Myocyte (in vitro differentiated cells): ENCODE results near the gene DTD1. TPM values are rescaled to one million over a fixed set of nuclear protein-coding genes. Genes with fewer than 3 reads are reported as not detected.
A peak's percentile ranks its signal among the peaks of the same experiment; 100 is the strongest.

Experiments used
- DNase-seq: peaks from one replicate; pipeline ENCODE4 v3.0.0-alpha.2; 2012; ENCODE audit warnings: low read depth
- total RNA-seq: library from RNA; depleted of rRNA; stranded (reverse); fragments of >200 nt; gene quantifications from 2 replicates; pipeline ENCODE4 v1.2.3, GENCODE V29; 2014

The DTD1 gene
- total RNA-seq, 1 donor from 2014 or later = 25.1 TPM

DNA sequence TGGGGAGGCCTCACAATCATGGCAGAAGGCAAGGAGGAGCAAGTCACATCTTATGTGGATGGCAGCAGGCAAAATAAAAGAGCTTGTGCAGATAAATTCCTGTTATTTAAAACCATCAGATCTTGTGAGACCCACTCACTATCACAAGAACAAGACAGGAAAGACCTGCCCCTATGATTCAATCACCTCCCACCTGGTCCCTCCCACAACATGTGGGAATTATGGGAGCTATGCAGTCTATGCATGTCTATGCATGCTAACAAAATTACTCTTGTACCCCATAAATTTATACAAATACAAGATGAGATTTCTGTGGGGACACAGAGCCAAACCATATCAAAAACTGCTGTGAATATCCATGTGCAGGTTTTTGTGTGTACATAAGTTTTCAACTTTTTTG is 200.2 kb downstream of the DTD1 start:
- no peak for DNase-seq

DNA sequence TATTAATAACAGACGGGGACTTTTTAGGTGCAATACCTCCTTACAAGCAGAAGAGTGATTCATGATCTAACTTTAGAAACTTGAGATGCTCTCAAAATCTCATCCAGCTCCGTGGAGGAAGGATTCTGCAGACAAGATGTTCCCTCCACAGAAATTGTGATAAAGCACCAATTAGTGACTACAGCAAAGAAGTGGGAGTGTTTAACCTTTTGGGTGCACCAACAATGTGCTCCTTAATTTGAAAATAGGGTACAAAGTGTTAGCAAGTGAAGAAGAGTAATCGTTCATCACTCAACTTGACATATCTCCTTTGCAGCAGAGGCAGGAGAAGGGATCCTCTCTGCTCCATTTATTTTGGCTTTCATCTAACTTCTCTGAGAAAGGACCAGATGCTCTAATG is 202.9 kb downstream of the DTD1 start:
- no peak for DNase-seq

DNA sequence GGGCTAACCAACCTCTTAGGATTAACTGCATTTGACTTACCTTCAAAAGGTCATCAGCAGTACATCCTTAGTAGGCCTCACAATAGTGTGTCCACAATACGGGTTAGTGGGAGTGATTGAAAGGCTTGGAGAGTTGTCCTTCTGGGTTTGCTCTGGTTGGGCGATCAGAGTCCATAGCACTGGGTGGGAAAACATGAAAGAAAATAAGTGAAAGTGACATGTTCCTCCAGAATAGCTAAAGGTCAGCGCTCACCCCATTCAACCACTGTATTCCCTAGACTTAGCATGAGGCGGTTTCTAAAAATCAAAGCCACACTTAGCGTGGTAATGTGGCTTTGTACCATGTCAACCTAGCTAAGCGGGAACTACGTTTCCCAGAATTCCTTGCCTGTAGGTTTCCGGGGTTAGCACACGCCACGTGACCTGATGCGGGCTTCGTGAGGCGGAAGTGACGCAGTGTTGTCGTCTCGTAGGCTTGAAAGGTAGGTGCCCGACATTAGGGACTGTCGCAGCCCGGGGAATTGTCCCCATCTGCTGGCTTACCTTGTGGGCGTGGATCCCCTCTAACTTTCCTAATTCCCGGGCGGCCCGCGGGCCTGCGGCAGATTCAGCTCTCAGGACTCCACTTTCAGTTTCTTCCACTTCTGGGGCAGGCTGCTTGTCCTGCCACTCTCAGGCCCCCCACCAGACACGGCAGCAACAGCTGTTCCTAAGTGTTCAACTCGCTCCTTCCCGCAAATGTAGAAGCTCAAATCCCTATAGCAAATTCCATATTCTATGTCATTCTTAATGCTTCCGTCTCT is 206.0 kb downstream of the DTD1 start:
- peak; percentile 95 for DNase-seq

DNA sequence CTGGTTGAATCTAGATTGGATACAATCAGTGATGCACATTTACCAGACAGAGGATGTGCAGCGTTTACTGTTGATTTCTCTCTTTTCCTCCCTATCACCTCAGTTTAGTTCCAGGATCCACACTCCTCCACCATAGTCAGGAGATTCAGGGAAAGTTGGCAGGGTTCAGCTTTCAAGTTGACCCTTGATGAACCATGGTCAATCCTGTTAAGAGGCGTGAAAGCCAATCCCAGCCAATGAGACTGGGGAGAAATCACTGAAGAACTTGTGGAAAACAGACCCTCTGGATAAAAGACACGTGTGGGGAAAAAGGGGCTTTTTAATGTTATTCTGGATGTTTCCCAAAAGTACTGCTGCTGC is 206.6 kb downstream of the DTD1 start:
- DNase-seq = no peak

DNA sequence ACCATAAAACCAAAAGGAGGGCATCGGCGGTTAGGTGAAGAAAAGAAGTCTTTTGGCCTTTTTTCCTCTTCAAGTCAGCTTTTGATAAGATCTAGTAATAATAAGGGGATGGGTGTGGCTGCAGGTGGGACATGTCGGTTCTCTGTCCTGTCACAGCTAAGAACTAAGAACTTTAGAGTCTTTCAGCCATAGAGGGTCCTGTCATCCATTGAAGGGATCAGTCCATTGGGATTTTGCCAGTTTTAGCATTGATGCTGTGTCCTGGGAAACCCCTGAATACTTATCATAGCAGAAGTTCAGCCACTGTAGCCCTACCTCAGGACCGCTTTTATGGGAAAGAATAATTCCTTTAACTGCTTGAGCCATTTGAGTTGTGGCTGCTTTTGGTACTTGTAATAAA is 207.5 kb downstream of the DTD1 start:
- DNase-seq = no peak

DNA sequence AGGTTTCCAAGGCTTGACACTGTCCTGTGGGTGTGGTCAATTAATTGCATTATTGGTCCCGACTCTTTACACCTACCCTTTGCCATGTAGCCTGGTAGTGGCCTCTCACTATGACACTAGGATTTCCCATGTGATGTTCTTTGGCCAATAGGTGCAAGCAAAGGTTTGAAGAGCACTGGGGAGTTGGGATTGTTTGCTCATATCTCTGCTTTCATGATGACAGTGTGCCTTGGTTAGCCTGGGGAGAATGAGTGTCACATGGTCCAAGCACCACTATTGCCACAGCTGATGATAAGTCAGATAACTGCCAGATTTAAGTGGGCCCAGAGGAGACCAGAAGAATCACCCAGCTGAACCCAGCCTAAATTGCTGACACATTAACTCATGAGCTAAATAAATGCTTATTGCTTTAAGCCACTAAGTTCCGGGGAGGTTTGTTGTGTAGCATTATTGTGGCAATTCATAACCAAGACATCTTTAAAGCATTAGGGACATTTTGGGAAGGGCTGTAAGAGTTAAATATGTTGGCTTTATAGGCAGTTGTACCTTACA is 208.5 kb downstream of the DTD1 start:
- DNase-seq = no peak

DNA sequence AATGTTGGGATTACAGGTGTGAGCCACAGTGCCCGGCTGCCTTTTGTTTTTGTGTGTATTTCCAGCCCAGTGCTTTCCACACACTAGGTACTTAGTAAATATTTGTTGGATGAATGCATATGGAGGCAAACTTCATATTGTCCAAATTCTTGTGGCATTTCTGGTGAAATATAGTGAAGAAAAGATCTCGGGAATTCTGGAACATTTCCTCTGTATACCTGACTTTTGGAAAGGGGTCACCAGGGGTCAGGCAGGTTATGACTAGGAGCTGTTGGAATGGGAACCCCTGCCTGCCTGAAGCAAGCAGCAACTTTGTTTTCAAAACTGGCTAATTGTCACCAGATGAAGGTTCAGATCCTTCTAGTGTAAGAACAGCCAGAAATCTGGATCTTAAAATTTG is 213.7 kb downstream of the DTD1 start:
- no peak for DNase-seq

DNA sequence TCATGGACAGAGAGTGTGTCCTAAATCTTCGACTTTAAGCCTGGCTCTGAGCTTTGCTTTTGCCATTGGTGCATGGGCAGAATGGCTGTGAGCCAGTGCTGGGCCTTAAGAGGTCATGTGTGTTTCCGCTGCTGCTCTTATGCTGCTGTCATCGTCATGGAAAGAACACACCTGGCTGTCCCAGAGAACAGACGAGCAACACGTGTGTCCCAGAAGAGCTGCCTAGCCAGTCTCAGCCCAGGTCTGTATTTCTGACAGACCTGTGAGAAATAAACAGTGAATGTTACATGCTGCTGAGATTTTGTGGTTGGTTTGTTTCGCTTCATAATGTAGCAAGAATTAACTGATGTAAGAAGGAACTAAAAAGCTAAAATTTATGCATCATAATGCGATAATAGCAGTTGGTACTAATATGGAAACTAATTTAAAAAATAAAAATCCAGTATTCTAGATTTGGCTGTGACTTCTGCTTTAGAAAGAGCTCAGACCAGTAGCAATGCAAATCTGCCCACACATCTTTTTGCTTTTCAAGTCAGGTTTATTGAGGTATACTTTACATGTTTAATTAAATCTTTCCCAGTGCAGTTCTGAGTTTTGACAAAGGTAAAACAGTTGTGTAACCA is 214.3 kb downstream of the DTD1 start:
- DNase-seq = no peak

DNA sequence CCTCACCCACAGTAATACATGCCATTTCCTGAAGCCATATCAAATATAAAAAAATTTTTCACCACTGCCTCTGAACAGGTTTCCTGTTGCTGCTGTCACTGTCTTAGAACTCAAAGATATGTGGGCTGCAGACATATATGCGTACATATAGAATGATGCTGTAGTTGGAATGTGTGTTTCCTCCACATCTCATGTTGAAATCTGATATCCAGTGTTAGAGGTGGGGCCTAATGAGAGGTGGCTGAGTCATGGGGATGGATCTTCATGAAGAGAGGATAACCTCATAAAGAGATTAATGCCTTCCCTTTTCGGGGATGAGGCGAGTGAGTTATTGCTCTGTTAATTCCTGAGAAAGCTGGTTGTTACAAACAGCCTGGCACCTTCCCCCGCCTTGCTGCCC is 218.0 kb downstream of the DTD1 start:
- DNase-seq = no peak

DNA sequence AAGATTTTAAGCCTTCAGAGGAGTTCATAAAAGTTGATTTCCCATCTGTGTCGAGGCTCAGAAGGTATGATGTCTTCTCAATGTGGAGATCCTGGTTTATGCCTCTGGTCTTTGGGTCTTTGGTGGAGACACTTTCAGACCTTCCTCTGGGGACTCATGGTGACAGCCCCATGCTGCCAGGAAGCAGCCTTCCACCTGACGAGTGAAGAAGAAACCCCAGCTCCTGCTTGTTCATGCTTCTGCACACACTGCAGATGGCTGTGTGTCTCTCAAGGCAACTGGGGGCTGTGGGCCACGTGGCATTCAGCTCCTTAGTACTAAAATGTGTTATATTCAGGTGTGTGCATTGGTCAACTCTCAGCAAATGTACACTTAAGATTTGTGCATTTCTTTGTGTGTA is 220.9 kb downstream of the DTD1 start:
- no peak for DNase-seq

DNA sequence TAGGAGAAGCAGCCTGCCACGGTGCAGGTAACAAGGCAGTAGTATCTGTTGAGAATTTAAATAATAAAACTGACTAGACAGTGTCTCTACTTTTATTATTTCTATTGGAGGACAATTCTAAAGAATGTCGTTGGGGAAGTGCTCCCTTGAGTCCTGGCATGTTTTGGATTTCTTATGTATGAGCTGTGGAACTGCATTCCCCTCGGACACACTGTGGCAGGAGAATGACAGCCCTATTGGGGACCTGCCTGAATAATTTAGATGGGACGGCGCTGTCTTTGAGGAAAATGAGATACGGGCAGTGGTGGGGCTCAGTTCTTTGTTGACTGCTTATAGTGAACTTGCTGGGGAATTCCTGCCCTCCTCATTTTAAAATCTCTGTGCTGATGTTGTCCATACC is 223.3 kb downstream of the DTD1 start:
- no peak for DNase-seq

DNA sequence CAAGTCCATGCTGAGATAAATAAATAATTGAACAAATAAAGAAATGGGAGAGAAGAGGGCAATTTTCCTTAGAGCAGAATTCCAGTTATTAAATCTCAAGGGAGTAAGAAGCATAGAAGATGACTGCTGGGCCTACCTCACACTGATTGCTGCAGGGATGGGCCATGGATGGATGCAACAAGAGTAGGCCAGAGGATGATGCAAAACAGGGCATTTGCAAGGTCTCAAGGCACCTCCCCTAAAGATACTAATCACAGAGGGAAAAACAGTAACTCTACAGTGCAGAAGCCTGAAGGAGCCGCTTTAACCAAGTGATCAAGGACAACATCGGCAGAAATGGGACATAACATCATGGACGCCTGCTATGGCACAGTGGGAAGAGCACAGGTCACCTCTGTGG is 224.1 kb downstream of the DTD1 start:
- no peak for DNase-seq

DNA sequence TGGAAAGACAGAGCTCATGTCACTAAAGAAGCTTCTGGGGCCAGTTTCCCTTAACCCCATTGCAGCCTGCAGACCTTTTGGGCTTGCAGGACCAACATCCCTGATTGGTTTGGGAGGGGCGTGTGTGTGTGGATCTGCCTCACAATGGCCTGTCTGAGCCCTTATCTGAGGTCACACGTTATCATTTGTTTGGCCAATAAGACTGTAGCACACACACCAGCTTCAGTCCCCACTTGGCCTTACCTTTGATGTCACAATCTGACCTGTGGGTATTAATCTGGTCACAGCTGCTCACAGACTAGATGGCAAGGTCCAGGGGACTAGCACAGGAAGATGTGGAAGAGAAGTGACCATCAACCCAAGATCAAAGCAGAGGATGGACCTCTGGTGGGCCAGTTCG is 225.6 kb downstream of the DTD1 start, which contains the start of gene SCP2D1:
TSS of gene SCP2D1 (plus strand) at position 301 of the 400 bp plus-strand sequence. CDS start at position 334, 33 bp downstream.
- DNase-seq = no peak

DNA sequence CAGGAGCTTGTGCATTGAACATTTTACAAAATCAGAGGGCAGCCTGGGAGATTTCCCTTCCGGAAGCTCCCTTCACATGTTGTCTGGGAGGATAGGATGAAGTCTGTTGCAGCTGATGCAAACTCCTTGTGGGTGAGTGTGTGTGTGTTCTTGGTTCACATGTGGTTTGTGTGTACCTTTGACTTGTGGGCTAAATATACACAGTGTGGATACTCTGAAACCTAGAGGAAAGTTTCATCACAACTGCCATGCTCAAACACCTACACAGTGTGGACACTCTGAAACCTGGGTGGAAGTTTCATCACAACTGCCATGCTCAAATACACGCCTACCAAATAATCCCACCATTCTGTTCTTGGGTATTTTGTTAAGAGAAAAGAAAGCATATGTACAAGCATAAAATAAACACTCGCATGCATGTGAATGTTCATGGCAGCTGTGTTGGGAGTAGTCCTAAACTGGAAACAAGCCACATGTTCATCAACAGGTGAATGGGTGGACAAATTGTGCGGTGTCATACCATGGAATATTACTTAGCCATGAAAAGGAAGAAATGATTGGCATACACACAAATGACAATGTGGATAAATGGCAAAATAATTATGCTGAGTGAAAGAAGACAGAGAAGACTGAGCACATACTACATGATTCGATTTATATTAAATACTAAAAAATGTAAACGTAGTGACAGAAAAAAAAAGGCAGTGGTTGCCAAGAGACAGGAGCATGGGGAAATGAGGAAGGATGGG is 227.5 kb downstream of the DTD1 start:
- no peak for DNase-seq

Other genes starting within 250 kb of the DTD1 start
- gene DZANK1, start 121.0 kb upstream of the DTD1 start, total RNA-seq = 0.32 and 1.1 TPM in 2 replicates
- gene POLR3F, start 120.7 kb upstream of the DTD1 start, total RNA-seq = 12.5 and 18.2 TPM in 2 replicates
- gene RBBP9, start 90.8 kb upstream of the DTD1 start, total RNA-seq = 9.0 and 23.0 TPM in 2 replicates
- gene SEC23B, start 80.1 kb upstream of the DTD1 start, total RNA-seq = 23.3 and 28.0 TPM in 2 replicates
- 93.0 and 130 TPM in 2 replicates for gene SMIM26, start 20.6 kb upstream of the DTD1 start, total RNA-seq
- gene SCP2D1, start 225.7 kb downstream of the DTD1 start, total RNA-seq = not detected in 2 replicates